ENCODE measurements around the gene BBS1.

BBS1 gene

GRCh38 chr11:66494935-66495334 lies 15.5 kb upstream of the BBS1 start:
- Histone ChIP-seq H3K9me3 (ENCODE audit: insufficient read depth, low read depth, low read length) (no peaks in the 10 kb centered on the region), H3K4me1 (ENCODE audit: insufficient read depth, low read length) (peaks cover 3% of the 10 kb centered on the region; the same call in 1 of the 2 replicates), H3K9ac (ENCODE audit: low read depth, low read length) (no peak overlapping the region), H3K4me3 (ENCODE audit: low read length) (no peak overlapping the region), H3K27me3 (ENCODE audit: insufficient read depth, low read length) (no peaks in the 10 kb centered on the region), H3K27ac (ENCODE audit: low read length) (no peak overlapping the region), H3K36me3 (ENCODE audit: insufficient read depth, low read depth, low read length) (peaks cover 50% of the 10 kb centered on the region)

GRCh38 chr11:66495401-66495854 lies 15.0 kb upstream of the BBS1 start:
- H3K4me1 ChIP-seq (ENCODE audit: insufficient read depth, low read length), result peaks cover 3% of the 10 kb centered on the region; the same call in 1 of the 2 replicates
- H3K4me3 ChIP-seq (ENCODE audit: low read length), result no peak overlapping the region
- no peak overlapping the region for H3K9ac ChIP-seq (ENCODE audit: low read depth, low read length)
- H3K9me3 ChIP-seq (ENCODE audit: insufficient read depth, low read depth, low read length), result no peaks in the 10 kb centered on the region
- H3K27ac ChIP-seq (ENCODE audit: low read length), result no peak overlapping the region
- no peaks in the 10 kb centered on the region for H3K27me3 ChIP-seq (ENCODE audit: insufficient read depth, low read length)
- peaks cover 55% of the 10 kb centered on the region for H3K36me3 ChIP-seq (ENCODE audit: insufficient read depth, low read depth, low read length)

DNA sequence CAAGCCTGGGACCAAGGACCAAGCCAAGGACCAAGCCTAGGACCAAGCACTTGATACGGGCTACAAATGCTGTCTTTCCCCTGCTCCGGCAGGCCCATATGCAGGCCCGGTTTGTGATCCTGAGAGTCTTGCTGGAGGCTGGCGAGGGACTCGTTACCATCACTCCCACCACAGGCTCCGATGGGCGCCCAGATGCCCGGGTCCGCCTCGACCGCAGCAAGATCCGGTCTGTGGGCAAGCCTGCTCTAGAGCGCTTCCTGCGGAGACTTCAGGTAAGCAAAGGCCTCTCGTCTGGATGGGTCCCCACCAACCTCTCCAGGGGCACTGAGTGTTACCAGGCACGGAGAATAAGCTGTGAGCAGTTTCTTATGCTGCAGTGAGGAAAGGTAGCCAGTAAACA lies 13.2 kb upstream of the BBS1 start:
- no peak overlapping the region for H3K27ac ChIP-seq (ENCODE audit: low read length)
- H3K4me1 ChIP-seq (ENCODE audit: insufficient read depth, low read length), result no peaks in the 10 kb centered on the region
- no peak overlapping the region for H3K9ac ChIP-seq (ENCODE audit: low read depth, low read length)
- no peaks in the 10 kb centered on the region for H3K9me3 ChIP-seq (ENCODE audit: insufficient read depth, low read depth, low read length)
- H3K4me3 ChIP-seq (ENCODE audit: low read length), result no peak overlapping the region
- H3K27me3 ChIP-seq (ENCODE audit: insufficient read depth, low read length), result no peaks in the 10 kb centered on the region
- peaks cover 47% of the 10 kb centered on the region for H3K36me3 ChIP-seq (ENCODE audit: insufficient read depth, low read depth, low read length)

GRCh38 chr11:66498506-66498905 lies 11.9 kb upstream of the BBS1 start:
- Histone ChIP-seq H3K27ac (ENCODE audit: low read length) (no peak overlapping the region), H3K9ac (ENCODE audit: low read depth, low read length) (no peak overlapping the region), H3K4me1 (ENCODE audit: insufficient read depth, low read length) (no peaks in the 10 kb centered on the region), H3K9me3 (ENCODE audit: insufficient read depth, low read depth, low read length) (no peaks in the 10 kb centered on the region), H3K36me3 (ENCODE audit: insufficient read depth, low read depth, low read length) (peaks cover 36% of the 10 kb centered on the region), H3K4me3 (ENCODE audit: low read length) (no peak overlapping the region), H3K27me3 (ENCODE audit: insufficient read depth, low read length) (no peaks in the 10 kb centered on the region)

- Histone ChIP-seq H3K4me3 (ENCODE audit: low read length) (no peak overlapping the region), H3K4me1 (ENCODE audit: insufficient read depth, low read length) (no peaks in the 10 kb centered on the region)
Measured at GRCh38 chr11:66505276-66505816, 5.1 kb upstream of the BBS1 start.

GRCh38 chr11:66509131-66509561 lies 1.3 kb upstream of the BBS1 start:
- H3K9me3 ChIP-seq (ENCODE audit: insufficient read depth, low read depth, low read length), result no peaks in the 10 kb centered on the region
- H3K27me3 ChIP-seq (ENCODE audit: insufficient read depth, low read length), result no peaks in the 10 kb centered on the region
- no peak overlapping the region for H3K4me3 ChIP-seq (ENCODE audit: low read length)
- peaks cover 18% of the 10 kb centered on the region; the same call in 1 of the 2 replicates for H3K36me3 ChIP-seq (ENCODE audit: insufficient read depth, low read depth, low read length)
- H3K4me1 ChIP-seq (ENCODE audit: insufficient read depth, low read length), result peaks cover 4% of the 10 kb centered on the region; the same call in 1 of the 2 replicates
- no peak overlapping the region for H3K27ac ChIP-seq (ENCODE audit: low read length)
- no peak overlapping the region for H3K9ac ChIP-seq (ENCODE audit: low read depth, low read length)

More at GRCh38 chr11:66505276-66505816, 5.1 kb upstream of the BBS1 start:
- Histone ChIP-seq H3K9ac (ENCODE audit: low read depth, low read length) (no peak overlapping the region), H3K27ac (ENCODE audit: low read length) (no peak overlapping the region), H3K9me3 (ENCODE audit: insufficient read depth, low read depth, low read length) (no peaks in the 10 kb centered on the region), H3K27me3 (ENCODE audit: insufficient read depth, low read length) (no peaks in the 10 kb centered on the region), H3K36me3 (ENCODE audit: insufficient read depth, low read depth, low read length) (peaks cover 23% of the 10 kb centered on the region; the same call in 1 of the 2 replicates)

GRCh38 chr11:66510990-66511339 lies 530 bp downstream of the BBS1 start:
- Histone ChIP-seq H3K4me3 (ENCODE audit: low read length) (peak overlapping the region; percentile 80), H3K9ac (ENCODE audit: low read depth, low read length) (peak overlapping the region; percentile 75; the same call in 1 of the 2 replicates), H3K27ac (ENCODE audit: low read length) (no peak overlapping the region), H3K9me3 (ENCODE audit: insufficient read depth, low read depth, low read length) (no peaks in the 10 kb centered on the region), H3K4me1 (ENCODE audit: insufficient read depth, low read length) (peaks cover 4% of the 10 kb centered on the region; the same call in 1 of the 2 replicates), H3K27me3 (ENCODE audit: insufficient read depth, low read length) (no peaks in the 10 kb centered on the region), H3K36me3 (ENCODE audit: insufficient read depth, low read depth, low read length) (peaks cover 16% of the 10 kb centered on the region; the same call in 1 of the 2 replicates)

- Histone ChIP-seq H3K36me3 (ENCODE audit: insufficient read depth, low read depth, low read length) (peaks cover 27% of the 10 kb centered on the region), H3K9ac (ENCODE audit: low read depth, low read length) (no peak overlapping the region), H3K4me1 (ENCODE audit: insufficient read depth, low read length) (no peaks in the 10 kb centered on the region), H3K27me3 (ENCODE audit: insufficient read depth, low read length) (no peaks in the 10 kb centered on the region), H3K9me3 (ENCODE audit: insufficient read depth, low read depth, low read length) (no peaks in the 10 kb centered on the region), H3K4me3 (ENCODE audit: low read length) (no peak overlapping the region), H3K27ac (ENCODE audit: low read length) (no peak overlapping the region)
Measured at GRCh38 chr11:66523611-66524010, 13.2 kb downstream of the BBS1 start.

GRCh38 chr11:66524304-66525040 lies 14.0 kb downstream of the BBS1 start:
- no peaks in the 10 kb centered on the region for H3K4me1 ChIP-seq (ENCODE audit: insufficient read depth, low read length)
- H3K9ac ChIP-seq (ENCODE audit: low read depth, low read length), result no peak overlapping the region
- peaks cover 27% of the 10 kb centered on the region for H3K36me3 ChIP-seq (ENCODE audit: insufficient read depth, low read depth, low read length)
- H3K4me3 ChIP-seq (ENCODE audit: low read length), result no peak overlapping the region
- H3K27me3 ChIP-seq (ENCODE audit: insufficient read depth, low read length), result no peaks in the 10 kb centered on the region
- H3K9me3 ChIP-seq (ENCODE audit: insufficient read depth, low read depth, low read length), result no peaks in the 10 kb centered on the region
- no peak overlapping the region for H3K27ac ChIP-seq (ENCODE audit: low read length)

DNA sequence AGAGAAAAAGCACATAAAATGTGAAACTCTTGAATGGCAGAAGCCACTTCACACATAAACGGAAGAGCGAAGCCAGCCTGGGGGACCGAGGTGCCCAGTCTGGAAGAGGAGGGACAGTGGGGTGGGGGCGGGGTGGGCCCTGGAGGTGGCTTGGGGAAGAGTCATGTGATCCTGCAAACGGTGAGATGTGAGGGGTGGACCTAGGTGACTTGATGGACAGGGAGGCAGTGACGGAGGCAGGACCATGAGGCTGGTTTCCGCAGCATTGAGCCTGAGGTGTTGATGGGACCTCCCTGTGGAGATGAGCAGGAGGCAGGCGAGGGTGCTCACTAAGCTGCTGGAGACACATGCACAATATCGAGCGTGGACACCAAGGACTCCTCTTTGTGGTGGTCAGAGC lies 18.6 kb downstream of the BBS1 start:
- Histone ChIP-seq H3K27me3 (ENCODE audit: insufficient read depth, low read length) (no peaks in the 10 kb centered on the region), H3K9ac (ENCODE audit: low read depth, low read length) (no peak overlapping the region), H3K9me3 (ENCODE audit: insufficient read depth, low read depth, low read length) (no peaks in the 10 kb centered on the region), H3K27ac (ENCODE audit: low read length) (no peak overlapping the region), H3K36me3 (ENCODE audit: insufficient read depth, low read depth, low read length) (peaks cover under 1% of the 10 kb centered on the region), H3K4me3 (ENCODE audit: low read length) (no peak overlapping the region), H3K4me1 (ENCODE audit: insufficient read depth, low read length) (no peaks in the 10 kb centered on the region)

DNA sequence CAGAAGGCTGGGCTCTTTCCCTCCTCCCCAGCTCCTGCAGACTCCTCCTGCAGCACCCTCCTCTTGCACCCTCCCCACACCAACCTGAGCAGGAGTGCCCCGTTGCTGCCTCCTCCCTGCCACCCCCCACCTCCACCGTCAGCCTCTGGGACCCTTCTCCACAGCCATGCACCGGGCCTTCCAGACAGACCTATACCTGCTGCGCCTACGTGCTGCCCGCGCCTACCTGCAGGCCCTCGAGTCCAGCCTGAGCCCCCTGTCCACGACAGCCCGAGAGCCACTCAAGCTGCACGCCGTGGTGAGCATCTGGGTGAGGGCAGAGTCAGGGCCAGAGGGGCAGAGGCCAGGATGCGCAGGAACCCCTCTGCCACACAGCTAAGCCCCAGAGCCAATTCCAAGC lies 19.2 kb downstream of the BBS1 start:
- Histone ChIP-seq H3K9ac (ENCODE audit: low read depth, low read length) (no peak overlapping the region), H3K9me3 (ENCODE audit: insufficient read depth, low read depth, low read length) (no peaks in the 10 kb centered on the region), H3K4me1 (ENCODE audit: insufficient read depth, low read length) (no peaks in the 10 kb centered on the region), H3K4me3 (ENCODE audit: low read length) (no peak overlapping the region), H3K27me3 (ENCODE audit: insufficient read depth, low read length) (no peaks in the 10 kb centered on the region), H3K36me3 (ENCODE audit: insufficient read depth, low read depth, low read length) (no peaks in the 10 kb centered on the region), H3K27ac (ENCODE audit: low read length) (no peak overlapping the region)
